ENCODE results near the gene STX17. TPM values are rescaled to one million over a fixed set of nuclear protein-coding genes. Genes with fewer than 3 reads are reported as not detected.

Gene STX17
- total RNA-seq, 1 experiment from 2014 or later = 11.5 TPM

DNA sequence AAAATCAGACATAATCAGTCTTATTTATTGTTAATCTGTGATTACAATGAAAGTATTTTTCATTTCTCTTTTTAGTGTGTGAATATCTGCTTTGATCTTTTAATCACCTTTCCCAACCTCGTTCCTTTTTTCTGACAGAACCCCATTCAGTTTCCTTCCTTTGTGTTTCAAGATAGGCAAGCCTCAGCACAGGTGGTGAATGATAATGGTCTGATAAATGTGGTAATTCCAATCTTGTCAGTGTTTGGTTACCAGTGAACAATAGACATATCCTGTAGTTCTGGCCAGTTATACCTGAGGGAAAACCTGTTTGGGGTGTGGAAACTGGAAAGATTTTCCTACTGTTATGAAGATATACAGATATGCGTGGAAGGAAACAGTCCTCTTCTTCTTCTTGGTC lies 13.5 kb downstream of the STX17 start:
- H3K4me3 ChIP-seq (ENCODE audit: low read depth in 2 of 2, low read length in 2 of 2) = no peak overlapping the region
- in situ Hi-C loops (cut with HindIII; ENCODE audit: low pct_unique_long_range_greater_than_20kb, low sequenced_read_pairs) (no loop called here), intact Hi-C loops (cut with micrococcal nuclease; ENCODE audit: unreplicated experiment) (no loop called here)
- no peaks in the 10 kb centered on the region for H3K9me3 ChIP-seq (ENCODE audit: control insufficient read depth, insufficient read depth, low read depth, low read length)
- H3K36me3 ChIP-seq (ENCODE audit: control insufficient read depth, insufficient read depth, low read length) = no peaks in the 10 kb centered on the region; the same call in 1 of the 2 replicates
- no TSS peak for BruUV-seq (replicated peaks)
- H3K27me3 ChIP-seq (ENCODE audit: control insufficient read depth, insufficient read depth, low read length) = no peaks in the 10 kb centered on the region
- ChIA-PET POLR2A (no interaction called here), CTCF (no interaction called here)
- DNase-seq (ENCODE audit: low read depth, low spot score) = no peak
- H3K4me1 ChIP-seq (ENCODE audit: control insufficient read depth, insufficient read depth, low read length) = no peaks in the 10 kb centered on the region
- no peak for ATAC-seq
- no peak overlapping the region for H3K27ac ChIP-seq (ENCODE audit: low read length)
- TF ChIP-seq, protein P1, sequence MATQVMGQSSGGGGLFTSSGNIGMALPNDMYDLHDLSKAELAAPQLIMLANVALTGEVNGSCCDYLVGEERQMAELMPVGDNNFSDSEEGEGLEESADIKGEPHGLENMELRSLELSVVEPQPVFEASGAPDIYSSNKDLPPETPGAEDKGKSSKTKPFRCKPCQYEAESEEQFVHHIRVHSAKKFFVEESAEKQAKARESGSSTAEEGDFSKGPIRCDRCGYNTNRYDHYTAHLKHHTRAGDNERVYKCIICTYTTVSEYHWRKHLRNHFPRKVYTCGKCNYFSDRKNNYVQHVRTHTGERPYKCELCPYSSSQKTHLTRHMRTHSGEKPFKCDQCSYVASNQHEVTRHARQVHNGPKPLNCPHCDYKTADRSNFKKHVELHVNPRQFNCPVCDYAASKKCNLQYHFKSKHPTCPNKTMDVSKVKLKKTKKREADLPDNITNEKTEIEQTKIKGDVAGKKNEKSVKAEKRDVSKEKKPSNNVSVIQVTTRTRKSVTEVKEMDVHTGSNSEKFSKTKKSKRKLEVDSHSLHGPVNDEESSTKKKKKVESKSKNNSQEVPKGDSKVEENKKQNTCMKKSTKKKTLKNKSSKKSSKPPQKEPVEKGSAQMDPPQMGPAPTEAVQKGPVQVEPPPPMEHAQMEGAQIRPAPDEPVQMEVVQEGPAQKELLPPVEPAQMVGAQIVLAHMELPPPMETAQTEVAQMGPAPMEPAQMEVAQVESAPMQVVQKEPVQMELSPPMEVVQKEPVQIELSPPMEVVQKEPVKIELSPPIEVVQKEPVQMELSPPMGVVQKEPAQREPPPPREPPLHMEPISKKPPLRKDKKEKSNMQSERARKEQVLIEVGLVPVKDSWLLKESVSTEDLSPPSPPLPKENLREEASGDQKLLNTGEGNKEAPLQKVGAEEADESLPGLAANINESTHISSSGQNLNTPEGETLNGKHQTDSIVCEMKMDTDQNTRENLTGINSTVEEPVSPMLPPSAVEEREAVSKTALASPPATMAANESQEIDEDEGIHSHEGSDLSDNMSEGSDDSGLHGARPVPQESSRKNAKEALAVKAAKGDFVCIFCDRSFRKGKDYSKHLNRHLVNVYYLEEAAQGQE (IDR thresholded peaks at IDR 0.05; ENCODE audit: insufficient read depth in 1 of 2, low read depth in 2 of 2, low read length in 1 of 2) = no peak
- TF ChIP-seq POLR2AphosphoS5 (IDR thresholded peaks at IDR 0.05; ENCODE audit: low read depth, low read length) (no peak), TCF7L2 (IDR thresholded peaks at IDR 0.05; ENCODE audit: low read depth, low read length) (no peak), CTCF (IDR thresholded peaks at IDR 0.05) (no peak), SIN3A (IDR thresholded peaks at IDR 0.05; ENCODE audit: borderline replicate concordance, insufficient read depth, low read depth, low read length) (no peak)

- 0 out of 2 replicates have a peak, but pooled peaks cover 3% of the 10 kb centered on the region for H3K9me3 ChIP-seq (ENCODE audit: control insufficient read depth, insufficient read depth, low read depth, low read length)
- no TSS peak for BruUV-seq (replicated peaks)
- H3K27ac ChIP-seq (ENCODE audit: low read length) = no peak overlapping the region
- ChIA-PET POLR2A (no interaction called here), CTCF (no interaction called here)
- DNase-seq (ENCODE audit: low read depth, low spot score) (no peak), ATAC-seq (no peak)
- no peaks in the 10 kb centered on the region; the same call in 1 of the 2 replicates for H3K36me3 ChIP-seq (ENCODE audit: control insufficient read depth, insufficient read depth, low read length)
- in situ Hi-C loops (cut with HindIII; ENCODE audit: low pct_unique_long_range_greater_than_20kb, low sequenced_read_pairs) = no loop called here
- intact Hi-C loops (cut with micrococcal nuclease; ENCODE audit: unreplicated experiment) = no loop called here
- no peak overlapping the region for H3K4me3 ChIP-seq (ENCODE audit: low read depth in 2 of 2, low read length in 2 of 2)
- H3K27me3 ChIP-seq (ENCODE audit: control insufficient read depth, insufficient read depth, low read length) = no peaks in the 10 kb centered on the region
- no peaks in the 10 kb centered on the region for H3K4me1 ChIP-seq (ENCODE audit: control insufficient read depth, insufficient read depth, low read length)
- TF ChIP-seq SIN3A (IDR thresholded peaks at IDR 0.05; ENCODE audit: borderline replicate concordance, insufficient read depth, low read depth, low read length) (no peak), TCF7L2 (IDR thresholded peaks at IDR 0.05; ENCODE audit: low read depth, low read length) (no peak), CTCF (IDR thresholded peaks at IDR 0.05) (no peak), POLR2AphosphoS5 (IDR thresholded peaks at IDR 0.05; ENCODE audit: low read depth, low read length) (no peak)
- TF ChIP-seq, protein P1 (IDR thresholded peaks at IDR 0.05; ENCODE audit: insufficient read depth in 1 of 2, low read depth in 2 of 2, low read length in 1 of 2) = no peak
Measured at GRCh38 chr9:99921875-99922710, 15.6 kb downstream of the STX17 start.
